Ovary (tissue), 3 donors: ENCODE measurements around the gene EPHA5.

Experiments used
- CTCF ChIP-seq, 3 donors: fragments of 450-650 bp in 2 of 3; fragments of 200-600 bp in 1 of 3; IDR thresholded peaks; one replicate each; pipeline versions ENCODE4 v1.5.1 to v1.8.0; 2016 to 2022; ENCODE audit warnings: antibody characterized with exemption in 3 of 3, mild to moderate bottlenecking in 1 of 3
- POLR2A ChIP-seq: fragments of 450-650 bp; IDR thresholded peaks from one replicate; pipeline ENCODE4 v1.6.1; 2017; ENCODE audit warnings: antibody characterized with exemption, mild to moderate bottlenecking, moderate library complexity
- donor health status: DM: no; HTN: no; CAD: no.

- TF ChIP-seq POLR2A (no peak), CTCF (IDR thresholded peaks at IDR 0.05) (no peak)
Observed at GRCh38 chr4:65645185-65645584, 25.1 kb downstream of the EPHA5 start.
